Stimulated activated CD8-positive, alpha-beta memory T cell treated with anti-CD3 and anti-CD28 coated beads, Interleukin-4, amount 100 ng/mL, for 48 hours (primary cell): ENCODE data around the gene MYCN.
"Not testable (repeated sequence)": the region's sequence is repeated elsewhere in the genome, so short reads cannot be mapped to it uniquely, and the experiment has no call there.

Experiments used
- DNase-seq: peaks from one replicate; pipeline ENCODE4 v3.0.0-alpha.2; 2020

Gene MYCN

GRCh38 chr2:15963109-15963976 is 23.0 kb downstream of the MYCN start:
- DNase-seq, result not testable (repeated sequence)

- no peak for DNase-seq
These were observed 23.8 kb downstream of the MYCN start for GRCh38 chr2:15963977-15964670.

GRCh38 chr2:15964936-15965563 is 24.7 kb downstream of the MYCN start:
- no peak for DNase-seq

GRCh38 chr2:15965564-15966019 is 25.2 kb downstream of the MYCN start:
- peak; percentile 73 for DNase-seq

- DNase-seq, result no peak
These were observed 27.3 kb downstream of the MYCN start for GRCh38 chr2:15967415-15968279.

- DNase-seq, result peak; percentile 68
These were observed 28.2 kb downstream of the MYCN start for GRCh38 chr2:15968280-15969178.

GRCh38 chr2:15969214-15969613 is 28.9 kb downstream of the MYCN start:
- DNase-seq, result no peak

- no peak for DNase-seq
These were observed 30.4 kb downstream of the MYCN start for GRCh38 chr2:15970701-15971100.

GRCh38 chr2:15971351-15971750 is 31.0 kb downstream of the MYCN start:
- DNase-seq, result no peak

- DNase-seq, result no peak
These were observed 31.6 kb downstream of the MYCN start for GRCh38 chr2:15971831-15972522.

GRCh38 chr2:15973481-15974401 is 33.4 kb downstream of the MYCN start:
- DNase-seq, result no peak

- no peak for DNase-seq
These were observed 34.4 kb downstream of the MYCN start for GRCh38 chr2:15974565-15975260.

GRCh38 chr2:15975261-15975600 is 34.9 kb downstream of the MYCN start:
- DNase-seq, result no peak

- no peak for DNase-seq
These were observed 35.3 kb downstream of the MYCN start for GRCh38 chr2:15975676-15976075.

- DNase-seq, result no peak
These were observed 36.0 kb downstream of the MYCN start for GRCh38 chr2:15976354-15976753.

- no peak for DNase-seq
These were observed 38.9 kb downstream of the MYCN start for GRCh38 chr2:15979051-15979758.

GRCh38 chr2:15979759-15980604 is 39.6 kb downstream of the MYCN start:
- DNase-seq, result no peak
